Liver (tissue), 3 donors: ENCODE results near the gene EOGT.

ENCODE experiments used
- GABPA ChIP-seq, 2 donors: IDR thresholded peaks in 1 of 2; conservative IDR thresholded peaks in 1 of 2; 2 replicates each; pipeline ENCODE4 v1.6.1; 2016; ENCODE audit warnings: antibody characterized with exemption in 2 of 2, mild to moderate bottlenecking in 1 of 2, moderate library complexity in 1 of 2
- RAD21 ChIP-seq, 2 donors: IDR thresholded peaks; 2 replicates each; pipeline ENCODE4 v1.6.1; 2016; ENCODE audit warnings: antibody characterized with exemption in 2 of 2, mild to moderate bottlenecking in 2 of 2
- TAF1 ChIP-seq: conservative IDR thresholded peaks from 2 replicates; pipeline ENCODE4 v1.6.1; 2016; ENCODE audit warnings: antibody characterized with exemption, mild to moderate bottlenecking
- TF ChIP-seq, protein P1 (sequence below): fragments of 150-350 bp; IDR thresholded peaks from 2 replicates; pipeline ENCODE4 v1.5.1; 2017; ENCODE audit warnings: improper control_type of control experiment, low read depth, low read length; ENCODE audit not compliant: missing input control
- TF ChIP-seq, protein P2 (sequence below): IDR thresholded peaks from 2 replicates; pipeline ENCODE4 v1.6.1; 2016; ENCODE audit warnings: antibody characterized with exemption
- donor health status: healthy.
- donor health status: healthy.

DNA sequence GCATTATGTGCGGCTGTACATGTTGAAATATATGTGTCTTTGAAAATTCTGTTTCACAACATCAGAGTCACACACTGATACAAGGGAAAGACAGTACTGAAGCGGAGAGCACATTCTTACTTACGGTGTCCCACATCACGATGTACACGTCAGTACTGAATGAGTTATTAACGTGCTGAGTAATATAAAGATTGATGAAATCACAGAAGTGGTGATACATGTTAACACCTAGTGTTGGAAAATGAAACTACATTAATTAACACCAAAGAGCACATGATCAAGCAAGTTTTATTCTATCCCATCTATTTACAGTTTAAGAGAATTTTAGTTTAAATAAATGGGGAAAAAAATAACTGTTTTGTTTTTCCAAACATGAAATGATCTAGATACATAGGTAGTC lies 15.6 kb downstream of the EOGT start:
- TF ChIP-seq GABPA (IDR thresholded peaks at IDR 0.05 in 1 of 2, conservative IDR thresholded peaks at IDR 0.05 in 1 of 2): no peak
- TF ChIP-seq, protein P1, sequence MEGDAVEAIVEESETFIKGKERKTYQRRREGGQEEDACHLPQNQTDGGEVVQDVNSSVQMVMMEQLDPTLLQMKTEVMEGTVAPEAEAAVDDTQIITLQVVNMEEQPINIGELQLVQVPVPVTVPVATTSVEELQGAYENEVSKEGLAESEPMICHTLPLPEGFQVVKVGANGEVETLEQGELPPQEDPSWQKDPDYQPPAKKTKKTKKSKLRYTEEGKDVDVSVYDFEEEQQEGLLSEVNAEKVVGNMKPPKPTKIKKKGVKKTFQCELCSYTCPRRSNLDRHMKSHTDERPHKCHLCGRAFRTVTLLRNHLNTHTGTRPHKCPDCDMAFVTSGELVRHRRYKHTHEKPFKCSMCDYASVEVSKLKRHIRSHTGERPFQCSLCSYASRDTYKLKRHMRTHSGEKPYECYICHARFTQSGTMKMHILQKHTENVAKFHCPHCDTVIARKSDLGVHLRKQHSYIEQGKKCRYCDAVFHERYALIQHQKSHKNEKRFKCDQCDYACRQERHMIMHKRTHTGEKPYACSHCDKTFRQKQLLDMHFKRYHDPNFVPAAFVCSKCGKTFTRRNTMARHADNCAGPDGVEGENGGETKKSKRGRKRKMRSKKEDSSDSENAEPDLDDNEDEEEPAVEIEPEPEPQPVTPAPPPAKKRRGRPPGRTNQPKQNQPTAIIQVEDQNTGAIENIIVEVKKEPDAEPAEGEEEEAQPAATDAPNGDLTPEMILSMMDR: no peak
- TF ChIP-seq TAF1: no peak
- no peak for TF ChIP-seq RAD21 (IDR thresholded peaks at IDR 0.05)
- TF ChIP-seq, protein P2, sequence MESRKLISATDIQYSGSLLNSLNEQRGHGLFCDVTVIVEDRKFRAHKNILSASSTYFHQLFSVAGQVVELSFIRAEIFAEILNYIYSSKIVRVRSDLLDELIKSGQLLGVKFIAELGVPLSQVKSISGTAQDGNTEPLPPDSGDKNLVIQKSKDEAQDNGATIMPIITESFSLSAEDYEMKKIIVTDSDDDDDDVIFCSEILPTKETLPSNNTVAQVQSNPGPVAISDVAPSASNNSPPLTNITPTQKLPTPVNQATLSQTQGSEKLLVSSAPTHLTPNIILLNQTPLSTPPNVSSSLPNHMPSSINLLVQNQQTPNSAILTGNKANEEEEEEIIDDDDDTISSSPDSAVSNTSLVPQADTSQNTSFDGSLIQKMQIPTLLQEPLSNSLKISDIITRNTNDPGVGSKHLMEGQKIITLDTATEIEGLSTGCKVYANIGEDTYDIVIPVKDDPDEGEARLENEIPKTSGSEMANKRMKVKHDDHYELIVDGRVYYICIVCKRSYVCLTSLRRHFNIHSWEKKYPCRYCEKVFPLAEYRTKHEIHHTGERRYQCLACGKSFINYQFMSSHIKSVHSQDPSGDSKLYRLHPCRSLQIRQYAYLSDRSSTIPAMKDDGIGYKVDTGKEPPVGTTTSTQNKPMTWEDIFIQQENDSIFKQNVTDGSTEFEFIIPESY: no peak
